Fibroblast of skin of right quadriceps (primary cell): ENCODE measurements around the gene TMEM132E.

Experiments
- DNase-seq: peaks from one replicate; pipeline ENCODE4 v3.0.0-alpha.2; 2013

The TMEM132E gene

DNA sequence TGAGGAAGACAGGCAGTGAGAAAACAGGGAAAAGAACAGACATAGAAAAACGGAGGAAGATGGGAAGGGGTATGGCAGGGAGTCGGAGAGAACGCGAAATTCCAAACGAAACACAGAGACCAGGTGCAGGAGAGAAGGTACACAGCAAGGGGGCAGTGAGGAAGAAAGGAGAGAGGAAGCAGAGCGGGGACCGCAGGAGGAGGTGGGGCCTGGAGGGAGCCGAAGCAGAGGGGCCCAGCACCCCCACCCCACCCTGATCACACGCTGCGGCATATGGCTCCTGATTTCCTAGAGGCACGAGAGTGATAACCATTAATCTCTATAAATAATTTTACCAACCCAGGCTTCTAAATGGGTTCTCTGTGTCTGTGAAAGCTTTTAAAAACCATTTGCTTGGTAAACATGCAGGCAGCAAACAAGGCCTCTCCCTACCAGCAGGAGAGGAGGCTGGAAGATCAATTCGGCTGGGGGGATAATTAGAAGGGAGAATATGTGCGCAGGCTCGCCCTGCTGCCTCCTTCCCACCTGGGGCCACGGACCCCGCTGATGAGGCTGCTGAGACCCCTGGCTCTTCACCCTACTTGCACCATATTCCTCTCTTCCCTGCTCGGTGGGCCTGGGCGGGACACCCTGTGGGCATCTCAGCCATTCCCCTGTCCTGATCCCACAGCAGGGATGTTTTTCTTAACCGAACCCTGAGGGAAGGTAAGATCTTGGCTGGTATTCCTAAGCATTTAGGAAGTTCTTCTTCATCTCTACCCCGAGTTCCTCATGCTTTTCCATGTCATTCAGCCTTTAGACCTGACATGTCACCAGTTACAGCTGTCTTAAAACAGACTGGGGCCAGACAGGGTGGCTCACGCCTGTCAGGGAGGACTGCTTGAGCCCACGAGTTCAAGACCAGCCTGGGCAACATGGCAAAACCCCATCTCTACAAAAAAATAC lies 86.7 kb downstream of the TMEM132E start:
- no peak for DNase-seq

DNA sequence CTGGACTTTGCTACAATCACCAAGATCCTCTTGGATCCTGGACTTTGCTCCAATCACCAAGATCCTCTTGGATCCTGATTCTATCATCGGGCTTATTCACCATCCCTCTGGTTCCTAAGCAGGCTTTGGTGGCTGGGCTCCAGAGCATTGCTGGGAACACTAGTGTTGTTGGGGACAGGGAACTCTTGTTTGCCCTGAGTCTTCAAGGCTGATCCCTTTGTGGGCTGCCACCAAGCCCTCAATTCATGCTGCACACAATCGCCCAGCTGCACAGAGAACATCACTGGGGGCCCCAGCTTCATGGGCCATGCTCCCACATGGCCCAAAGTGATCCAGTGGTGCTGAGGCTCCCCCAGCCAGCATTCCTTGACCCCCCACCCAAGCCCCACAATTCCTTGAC lies 88.3 kb downstream of the TMEM132E start:
- DNase-seq, result no peak

DNA sequence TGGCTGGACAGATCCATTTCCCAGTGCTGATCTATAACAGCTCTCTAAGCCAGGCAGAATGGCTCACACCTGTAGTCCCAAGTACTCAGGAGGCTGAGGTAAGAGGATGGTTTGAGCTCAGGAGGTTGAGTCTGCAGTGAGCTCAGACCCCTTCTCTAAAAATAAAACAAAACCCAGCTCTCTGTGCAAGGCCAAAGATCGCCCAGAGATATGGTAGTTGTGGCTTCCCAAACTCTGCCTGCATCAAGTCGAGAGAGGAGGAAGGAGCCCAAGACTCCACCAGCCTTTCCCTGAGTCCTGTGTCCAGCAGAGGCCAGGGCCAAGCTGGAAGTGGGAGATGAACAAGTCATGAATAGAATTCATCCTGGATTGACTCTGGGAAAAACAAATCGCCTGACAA lies 88.8 kb downstream of the TMEM132E start:
- DNase-seq, result no peak

DNA sequence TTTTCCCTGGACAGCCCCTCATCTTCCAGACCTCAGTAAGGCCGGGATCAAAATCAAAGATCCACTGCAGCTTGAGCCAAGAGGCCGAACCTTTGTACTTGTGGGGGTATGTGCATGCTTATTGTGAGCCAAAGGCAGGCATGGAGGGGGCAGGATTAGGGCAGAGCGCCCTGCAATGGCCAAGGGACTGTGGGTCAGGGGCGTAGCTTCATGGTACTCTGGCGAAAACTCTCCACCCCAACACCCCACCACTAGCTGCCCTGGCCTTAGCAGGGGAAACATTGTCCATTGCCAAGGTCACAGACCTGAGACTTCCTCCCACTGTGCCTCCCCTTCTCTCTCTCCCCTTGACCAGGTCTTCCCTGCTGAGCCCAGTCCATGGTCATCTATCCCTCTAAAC lies 90.1 kb downstream of the TMEM132E start:
- no peak for DNase-seq

DNA sequence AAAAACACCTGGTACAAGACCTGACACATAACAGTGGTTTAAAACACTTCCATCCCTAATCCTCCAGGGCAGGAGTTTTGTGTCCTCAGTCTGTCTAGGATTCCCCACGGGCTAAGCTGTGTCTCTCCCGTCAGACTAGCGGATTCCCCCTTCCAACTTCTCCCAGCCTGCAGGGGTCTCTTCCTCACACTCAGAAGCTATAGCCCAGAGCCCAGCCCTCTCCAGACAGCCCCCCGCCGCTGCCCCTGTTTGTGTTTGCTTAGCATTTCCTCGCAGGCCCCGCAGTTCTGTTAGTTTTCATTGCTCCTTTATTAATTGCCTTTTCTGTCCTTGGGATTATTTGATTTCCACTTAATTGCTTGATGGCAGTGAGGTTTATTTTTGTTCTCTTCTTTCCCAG lies 91.2 kb downstream of the TMEM132E start:
- no peak for DNase-seq

DNA sequence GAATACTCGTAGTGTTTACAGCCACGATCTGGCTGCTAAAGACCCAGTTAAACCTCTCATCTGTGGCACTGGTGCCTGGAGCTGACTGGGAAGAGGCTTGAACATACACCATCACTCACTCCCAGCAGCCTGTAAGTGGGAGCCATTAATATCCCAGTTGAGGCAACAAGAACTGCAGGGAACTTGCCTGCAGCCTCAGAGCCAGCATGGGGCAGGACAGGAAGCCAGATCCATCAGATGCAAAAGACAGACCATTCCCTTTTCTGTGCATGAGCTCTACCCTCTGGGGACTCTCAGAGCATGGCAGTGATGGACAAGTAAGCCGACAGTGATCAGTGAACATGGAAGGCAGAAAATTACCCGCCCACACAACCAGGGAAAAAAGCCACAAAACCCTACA lies 91.8 kb downstream of the TMEM132E start:
- DNase-seq, result no peak

DNA sequence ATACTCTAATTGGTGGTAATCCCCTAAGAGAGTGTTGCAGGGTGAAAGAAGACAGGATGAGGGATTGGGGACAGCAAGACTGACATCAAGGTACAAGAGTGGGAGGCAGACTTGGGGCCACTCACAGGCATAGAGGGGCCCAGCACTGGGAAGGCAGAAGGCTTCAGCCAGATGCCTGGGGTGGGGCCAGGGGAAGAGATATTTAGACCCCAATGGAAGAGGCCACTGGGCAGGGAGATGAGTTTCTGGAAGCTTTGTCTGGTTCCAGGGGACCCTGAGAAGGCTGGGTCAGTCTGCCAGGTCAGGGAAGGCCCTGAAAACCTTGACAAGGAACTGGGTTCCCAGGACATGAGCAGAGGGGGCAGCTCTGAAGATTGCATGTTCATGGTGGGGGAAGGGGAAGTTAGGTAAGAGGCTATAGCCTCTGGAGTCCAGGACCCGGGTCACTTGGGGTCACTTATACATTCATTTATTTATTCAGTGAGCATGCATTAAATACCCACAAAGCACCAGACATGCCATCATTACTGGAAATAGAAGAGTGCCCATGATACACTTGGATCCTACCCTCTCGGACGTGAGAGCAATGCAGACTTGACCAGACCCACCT lies 92.9 kb downstream of the TMEM132E start:
- no peak for DNase-seq

DNA sequence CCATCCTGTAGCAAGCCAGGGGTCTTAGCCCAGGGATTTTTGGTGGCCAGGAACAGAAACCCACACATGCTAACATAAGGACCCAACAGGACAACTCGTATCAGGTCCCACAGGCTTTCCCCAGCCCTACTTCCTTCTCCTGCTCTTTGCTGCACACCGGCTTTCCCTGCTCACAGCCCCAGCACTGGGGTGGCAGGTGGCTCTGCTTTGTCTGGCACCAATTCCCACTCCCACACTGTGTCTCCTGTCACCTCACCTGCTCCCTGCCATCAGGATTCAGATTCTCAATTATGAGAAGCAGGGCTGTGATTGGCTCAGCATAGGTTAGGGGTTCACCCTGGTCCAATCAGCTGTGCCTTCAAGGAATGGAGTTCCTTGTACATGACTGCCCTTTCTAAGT lies 94.1 kb downstream of the TMEM132E start:
- no peak for DNase-seq

DNA sequence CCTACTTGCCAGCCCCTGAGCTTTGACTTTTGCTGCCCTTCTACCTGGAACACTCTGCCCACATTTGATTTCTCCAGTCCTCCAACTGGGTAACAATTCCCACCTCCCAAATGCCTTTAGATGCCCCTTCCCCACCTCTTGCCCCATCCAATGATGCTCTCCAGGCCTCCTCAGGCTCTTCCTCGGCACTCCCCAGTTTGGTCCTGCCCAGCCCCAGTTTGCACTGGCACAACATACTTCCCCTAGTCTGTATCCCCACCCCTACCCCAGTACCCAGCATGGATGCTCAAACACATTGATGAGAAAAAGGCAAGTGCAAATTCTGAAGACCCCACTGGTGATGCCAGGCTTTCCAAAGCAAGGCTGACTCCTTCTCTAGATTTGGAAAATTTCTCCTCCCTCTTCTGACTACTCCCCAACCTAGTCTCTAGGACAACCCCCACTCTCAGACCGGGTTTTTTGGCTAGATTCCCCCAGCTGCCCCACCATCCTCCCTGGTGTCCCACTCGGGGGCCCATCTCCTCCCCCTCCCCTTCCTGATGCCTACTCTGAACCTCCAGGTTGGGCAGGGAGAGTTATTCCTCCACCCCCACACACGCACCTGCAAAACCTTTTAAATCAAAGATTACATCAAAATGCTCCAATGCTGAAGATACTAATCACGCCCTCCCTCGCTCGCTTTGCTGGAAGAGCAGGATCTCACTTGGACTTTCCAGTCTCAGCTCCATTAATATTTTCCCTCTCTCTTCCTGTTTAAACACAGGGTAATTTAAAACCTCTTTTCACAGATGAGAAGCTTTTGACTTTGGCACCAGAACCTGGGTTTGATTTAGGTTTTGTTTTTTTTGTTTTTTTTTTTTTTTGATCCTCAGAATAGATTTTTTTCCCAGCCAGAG lies 94.9 kb downstream of the TMEM132E start:
- no peak for DNase-seq

DNA sequence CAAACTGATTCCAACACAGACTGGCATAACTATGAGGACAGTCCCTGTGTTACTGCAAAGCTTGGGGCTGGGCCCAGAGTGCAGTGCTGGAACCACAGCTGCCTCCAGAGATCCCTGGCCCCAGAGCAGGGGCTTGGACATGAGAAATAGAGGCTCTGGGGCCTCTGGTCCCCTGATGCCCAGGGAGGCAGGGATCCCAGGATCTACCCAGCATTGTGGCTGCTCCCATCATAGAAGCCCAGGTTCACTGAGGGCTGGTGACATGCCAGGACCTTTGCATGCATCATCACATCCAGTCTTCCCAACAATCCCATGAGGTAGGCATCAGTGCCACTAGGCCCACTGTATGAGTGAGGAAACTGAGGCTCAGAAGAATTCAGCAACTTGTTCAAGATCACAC lies 95.8 kb downstream of the TMEM132E start:
- DNase-seq, result no peak

DNA sequence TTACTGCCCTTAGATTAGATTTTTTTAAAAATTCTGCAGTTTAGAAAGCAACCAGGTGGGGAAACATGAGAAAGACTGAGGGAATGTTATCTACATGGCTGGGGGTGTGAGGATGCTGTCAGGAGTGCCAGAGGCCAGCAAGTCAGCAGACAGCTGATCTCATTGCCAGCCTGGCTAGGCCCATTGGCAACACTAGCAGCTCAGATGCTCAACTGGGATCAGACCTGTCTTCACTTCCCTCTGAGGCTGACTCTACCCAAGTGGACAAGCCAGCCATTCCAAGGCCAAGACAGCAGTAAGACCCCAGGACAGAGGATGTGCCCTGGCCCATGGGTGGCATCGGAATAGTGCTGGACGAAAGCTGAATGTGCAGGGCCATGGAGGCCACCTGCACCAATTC lies 96.2 kb downstream of the TMEM132E start:
- DNase-seq, result no peak

DNA sequence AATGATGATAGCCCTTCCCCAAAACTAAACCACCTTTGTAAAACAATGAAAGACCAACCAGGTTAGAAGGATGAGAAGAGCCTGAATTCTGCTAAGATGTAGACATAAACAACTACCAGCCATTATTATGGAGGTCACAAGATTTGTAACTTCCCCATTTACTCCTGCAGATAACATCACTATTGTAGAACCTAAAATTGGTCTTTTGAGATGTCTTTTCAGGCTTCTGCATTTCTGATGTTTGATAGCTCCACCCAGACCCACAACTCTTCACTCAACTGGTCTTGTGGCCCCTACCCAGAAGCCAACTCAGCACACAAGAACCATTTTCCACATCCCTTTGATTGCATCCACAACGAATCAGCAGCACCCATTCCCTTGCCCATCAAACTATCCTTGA lies 100.8 kb downstream of the TMEM132E start:
- no peak for DNase-seq

DNA sequence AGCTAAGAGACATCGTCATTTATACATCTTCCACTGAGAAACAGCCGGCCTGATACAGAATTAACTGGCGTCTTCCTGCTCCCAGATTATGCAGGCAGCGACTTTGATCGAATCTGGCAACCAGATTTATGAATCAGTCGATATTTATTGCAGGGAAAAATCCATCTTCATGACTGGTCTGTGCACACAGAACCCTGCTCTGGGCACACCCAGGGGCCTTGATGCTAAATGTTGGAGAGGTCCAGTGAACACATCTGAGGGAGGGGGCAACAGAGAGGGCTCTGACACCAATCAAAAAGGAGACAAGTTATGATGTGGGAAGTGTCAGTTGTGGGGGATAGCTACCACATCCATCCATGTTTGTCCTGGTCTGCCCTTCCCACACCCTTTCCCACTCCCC lies 102.9 kb downstream of the TMEM132E start:
- DNase-seq, result no peak

DNA sequence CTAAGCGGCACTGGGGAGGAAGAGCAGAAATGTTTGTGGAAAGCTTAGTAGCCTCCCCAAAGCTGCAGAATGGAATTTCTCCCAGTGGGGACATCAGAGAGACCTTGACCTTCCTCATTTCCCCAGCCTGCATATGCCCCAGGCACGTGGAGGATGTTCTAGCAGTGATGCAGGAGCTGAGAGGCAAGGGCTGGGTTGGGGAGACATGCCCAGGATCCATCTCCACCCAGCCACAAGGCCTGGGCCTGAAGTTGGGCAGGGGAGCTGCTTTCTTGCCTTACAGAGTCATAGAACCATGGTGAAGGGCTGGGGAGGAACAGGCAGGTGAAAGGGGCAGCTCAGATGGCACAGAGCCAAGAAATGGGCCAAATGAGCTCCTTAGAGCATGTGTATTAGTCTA lies 104.0 kb downstream of the TMEM132E start:
- DNase-seq, result no peak
